Left ventricle myocardium superior (tissue), 1 donor: ENCODE results near the gene TALDO1. TPM values are rescaled to one million over a fixed set of nuclear protein-coding genes. Genes with fewer than 3 reads are reported as not detected.

Source experiments
- ATAC-seq: fragments of 200-7000 bp; cut with Tn5 transposase; one replicate; pipeline ENCODE4 v1.9.1; 2020; ENCODE audit warnings: mild to moderate bottlenecking, moderate library complexity
- DNase-seq: peaks from one replicate; pipeline ENCODE4 v3.0.0-alpha.2; 2020
- intact Hi-C: fragments of 100-400 bp; cut with micrococcal nuclease; formaldehyde crosslinking; loops from one replicate; pipeline ENCODE4 v1.11.0; 2022
- total RNA-seq: library from RNA; stranded (reverse); fragmentation: NEBNext Ultra II Directional; extraction: Animal tissue kit (Norgen Biotek cat#: 25700); gene quantifications from one replicate; pipeline ENCODE4 v1.2.1, GENCODE V29; 2021
- donor health status: DM: no; HTN: yes; CAD: no; lungs with severe emphysema.

The TALDO1 gene
- total RNA-seq, 1 donor from 2014 or later = 103 TPM

GRCh38 chr11:808427-809286 is 61.4 kb downstream of the TALDO1 start:
- intact Hi-C loops = no loop called here
- ATAC-seq (no peak), DNase-seq (no peak)

GRCh38 chr11:809287-810039 is 62.2 kb downstream of the TALDO1 start, which contains the start of gene RPLP2:
Gene RPLP2, plus strand, starts transcription at chr11:809967. Its CDS starts 268 bp downstream, at chr11:810235.
- DNase-seq = peak; percentile 99
- ATAC-seq = peak; percentile 90
- intact Hi-C loops = no loop called here

- no peak for ATAC-seq
- no peak for DNase-seq
- intact Hi-C loops = no loop called here
Observed at GRCh38 chr11:810040-810567, 62.8 kb downstream of the TALDO1 start.

- intact Hi-C loops = no loop called here
- DNase-seq (no peak), ATAC-seq (no peak)
Observed at GRCh38 chr11:811446-812245, 64.4 kb downstream of the TALDO1 start.

- DNase-seq (no peak), ATAC-seq (no peak)
- intact Hi-C loops = no loop called here
Observed at GRCh38 chr11:812390-812789, 65.1 kb downstream of the TALDO1 start.

- intact Hi-C loops = no loop called here
Observed at GRCh38 chr11:813072-813455, 65.8 kb downstream of the TALDO1 start.

GRCh38 chr11:813456-814096 is 66.3 kb downstream of the TALDO1 start:
- intact Hi-C loops = no loop called here
- ATAC-seq (no peak), DNase-seq (no peak)

More at GRCh38 chr11:813072-813455, 65.8 kb downstream of the TALDO1 start:
- DNase-seq (no peak), ATAC-seq (no peak)

Other genes with a start within 250 kb of the TALDO1 start
- 171 TPM for gene RNH1, start 240.2 kb upstream of the TALDO1 start, total RNA-seq
- gene HRAS, start 211.9 kb upstream of the TALDO1 start, total RNA-seq = 67.1 TPM
- gene LRRC56, start 209.9 kb upstream of the TALDO1 start, total RNA-seq = 0.22 TPM
- 0.20 TPM for gene LMNTD2, start 186.7 kb upstream of the TALDO1 start, total RNA-seq
- gene RASSF7, start 186.5 kb upstream of the TALDO1 start, total RNA-seq = 4.6 TPM
- gene PHRF1, start 171.0 kb upstream of the TALDO1 start, total RNA-seq = 18.5 TPM
- gene IRF7, start 131.5 kb upstream of the TALDO1 start, total RNA-seq = 14.4 TPM
- gene CDHR5, start 122.5 kb upstream of the TALDO1 start, total RNA-seq = not detected
- not detected for gene SCT, start 120.3 kb upstream of the TALDO1 start, total RNA-seq
- not detected for gene DRD4, start 110.2 kb upstream of the TALDO1 start, total RNA-seq
- gene DEAF1, start 52.2 kb upstream of the TALDO1 start, total RNA-seq = 15.9 TPM
- 9.0 TPM for gene TMEM80, start 51.6 kb upstream of the TALDO1 start, total RNA-seq
- 3.3 TPM for gene EPS8L2, start 41.2 kb upstream of the TALDO1 start, total RNA-seq
- 23.1 TPM for gene GATD1, start 30.0 kb downstream of the TALDO1 start, total RNA-seq
- gene CEND1, start 42.6 kb downstream of the TALDO1 start, total RNA-seq = not detected
- 3.5 TPM for gene SLC25A22, start 50.8 kb downstream of the TALDO1 start, total RNA-seq
- 8.5 TPM for gene PIDD1, start 57.8 kb downstream of the TALDO1 start, total RNA-seq
- gene RPLP2, start 62.5 kb downstream of the TALDO1 start, total RNA-seq = 942 TPM
- gene PNPLA2, start 71.5 kb downstream of the TALDO1 start, total RNA-seq = 321 TPM
- gene CRACR2B, start 80.5 kb downstream of the TALDO1 start, total RNA-seq = 31.0 TPM
- 401 TPM for gene CD151, start 85.5 kb downstream of the TALDO1 start, total RNA-seq
- gene POLR2L, start 95.1 kb downstream of the TALDO1 start, total RNA-seq = 266 TPM
- 40.5 TPM for gene TSPAN4, start 95.4 kb downstream of the TALDO1 start, total RNA-seq
- gene CHID1, start 163.3 kb downstream of the TALDO1 start, total RNA-seq = 53.0 TPM
- gene AP2A2, start 178.4 kb downstream of the TALDO1 start, total RNA-seq = 42.6 TPM